KOPT-K1 (cell line): ENCODE data around the gene BMF.
"Not testable (repeated sequence)": the region's sequence is repeated elsewhere in the genome, so short reads cannot be mapped to it uniquely, and the experiment has no call there.

ENCODE experiments used
- H3K27ac ChIP-seq: fragments of 200-600 bp; sonication (generic); 2 replicates; pipeline ENCODE4 v1.5.1; 2016; ENCODE audit warnings: antibody characterized with exemption, mild to moderate bottlenecking, low read depth, low read length; ENCODE audit not compliant: poor library complexity, severe bottlenecking
- H3K36me3 ChIP-seq: fragments of 200-600 bp; sonication (generic); 2 replicates; pipeline ENCODE4 v1.5.1; 2017; ENCODE audit warnings: antibody characterized with exemption, mild to moderate bottlenecking, low read length, moderate library complexity; ENCODE audit not compliant: insufficient read depth
- H3K9me3 ChIP-seq: fragments of 200-600 bp; sonication (generic); 2 replicates; pipeline ENCODE4 v1.5.1; 2017; ENCODE audit warnings: antibody characterized with exemption, low read length, mild to moderate bottlenecking; ENCODE audit not compliant: insufficient read depth, poor library complexity, severe bottlenecking

BMF gene

GRCh38 chr15:40108855-40109735 lies at the start of gene BMF:
BMF (minus strand) TSS chr15:40108879; CDS start chr15:40106086, 2,793 bp downstream.
- H3K27ac ChIP-seq: no peak within 1 kb of the TSS
- no peaks in the 10 kb centered on the region for H3K36me3 ChIP-seq
- no peaks in the 10 kb centered on the region for H3K9me3 ChIP-seq

- H3K9me3 ChIP-seq: no peaks in the 10 kb centered on the region
- H3K36me3 ChIP-seq: peaks cover 8% of the 10 kb centered on the region
- H3K27ac ChIP-seq: no peak overlapping the region
These were observed 49.2 kb upstream of the BMF start for GRCh38 chr15:40157778-40158447.

GRCh38 chr15:40155270-40155910 lies 46.7 kb upstream of the BMF start:
- H3K36me3 ChIP-seq: no peaks in the 10 kb centered on the region
- no peak overlapping the region for H3K27ac ChIP-seq
- H3K9me3 ChIP-seq: no peaks in the 10 kb centered on the region

- not testable (repeated sequence) for H3K36me3 ChIP-seq, H3K9me3 ChIP-seq, H3K27ac ChIP-seq
These were observed 46.1 kb upstream of the BMF start for GRCh38 chr15:40154821-40155220.

- Histone ChIP-seq H3K36me3 (no peaks in the 10 kb centered on the region), H3K9me3 (no peaks in the 10 kb centered on the region), H3K27ac (no peak overlapping the region)
These were observed 43.3 kb upstream of the BMF start for GRCh38 chr15:40151991-40152390.

- Histone ChIP-seq H3K36me3 (no peaks in the 10 kb centered on the region), H3K27ac (no peak overlapping the region), H3K9me3 (no peaks in the 10 kb centered on the region)
These were observed 42.8 kb upstream of the BMF start for GRCh38 chr15:40151499-40151898.

GRCh38 chr15:40150163-40150925 lies 41.7 kb upstream of the BMF start:
- Histone ChIP-seq H3K9me3 (no peaks in the 10 kb centered on the region), H3K27ac (no peak overlapping the region), H3K36me3 (no peaks in the 10 kb centered on the region)

- H3K27ac ChIP-seq: no peak overlapping the region
- no peaks in the 10 kb centered on the region for H3K9me3 ChIP-seq
- H3K36me3 ChIP-seq: no peaks in the 10 kb centered on the region
These were observed 40.7 kb upstream of the BMF start for GRCh38 chr15:40149339-40149738.

- Histone ChIP-seq H3K27ac (no peak overlapping the region), H3K36me3 (no peaks in the 10 kb centered on the region), H3K9me3 (no peaks in the 10 kb centered on the region)
These were observed 37.4 kb upstream of the BMF start for GRCh38 chr15:40146037-40146436.

GRCh38 chr15:40142428-40142827 lies 33.7 kb upstream of the BMF start:
- no peaks in the 10 kb centered on the region for H3K9me3 ChIP-seq
- H3K36me3 ChIP-seq: no peaks in the 10 kb centered on the region
- no peak overlapping the region for H3K27ac ChIP-seq

GRCh38 chr15:40138201-40138570 lies 29.5 kb upstream of the BMF start:
- not testable (repeated sequence) for H3K9me3 ChIP-seq, H3K36me3 ChIP-seq, H3K27ac ChIP-seq

- Histone ChIP-seq H3K27ac (no peak overlapping the region), H3K9me3 (no peaks in the 10 kb centered on the region), H3K36me3 (no peaks in the 10 kb centered on the region)
These were observed 28.9 kb upstream of the BMF start for GRCh38 chr15:40137303-40138200.

- no peaks in the 10 kb centered on the region for H3K9me3 ChIP-seq
- no peak overlapping the region for H3K27ac ChIP-seq
- no peaks in the 10 kb centered on the region for H3K36me3 ChIP-seq
These were observed 28.0 kb upstream of the BMF start for GRCh38 chr15:40136470-40137302.
